ENCODE measurements around the gene BACE1-AS.
A peak's percentile ranks its signal among the peaks of the same experiment; 100 is the strongest.

The BACE1-AS gene

GRCh38 chr11:117279711-117280376 is 11.3 kb upstream of the BACE1-AS start:
- Mint-ChIP-seq H3K36me3 (ENCODE audit: low read depth) (peaks cover 18% of the 10 kb centered on the region), H3K4me1 (ENCODE audit: low read depth) (peaks cover 8% of the 10 kb centered on the region), H3K9me3 (no peaks in the 10 kb centered on the region), H3K27ac (peak overlapping the region; percentile 74), H3K27me3 (ENCODE audit: low read depth) (no peaks in the 10 kb centered on the region), H3K4me3 (peak overlapping the region; percentile 43)

DNA sequence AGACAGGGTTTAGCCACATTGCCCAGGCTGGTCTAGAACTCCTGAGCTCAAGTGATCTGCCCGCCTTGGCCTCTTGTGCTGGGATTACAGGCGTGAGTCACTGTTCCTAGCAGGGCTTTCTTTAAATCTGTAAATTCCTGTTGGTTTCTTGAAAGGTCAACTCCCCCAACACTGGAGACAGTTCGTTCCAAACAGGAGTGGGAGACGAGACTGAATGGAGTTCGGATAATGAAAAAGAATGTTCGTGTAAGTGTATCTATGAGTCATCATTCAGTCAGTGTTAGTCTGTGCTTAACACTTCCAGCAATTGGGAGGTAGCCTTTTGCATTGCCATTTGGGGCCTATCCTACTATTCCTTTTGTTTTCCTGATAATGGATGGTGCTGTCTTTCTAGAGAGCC is 10.0 kb upstream of the BACE1-AS start:
- Mint-ChIP-seq H3K4me3 (no peak overlapping the region), H3K9me3 (no peaks in the 10 kb centered on the region), H3K4me1 (ENCODE audit: low read depth) (peaks cover 8% of the 10 kb centered on the region), H3K27me3 (ENCODE audit: low read depth) (no peaks in the 10 kb centered on the region), H3K27ac (no peak overlapping the region), H3K36me3 (ENCODE audit: low read depth) (peaks cover 15% of the 10 kb centered on the region)

- Mint-ChIP-seq H3K27ac (no peak overlapping the region), H3K9me3 (no peaks in the 10 kb centered on the region), H3K27me3 (ENCODE audit: low read depth) (no peaks in the 10 kb centered on the region), H3K4me1 (ENCODE audit: low read depth) (peaks cover 8% of the 10 kb centered on the region), H3K4me3 (no peak overlapping the region), H3K36me3 (ENCODE audit: low read depth) (peaks cover 16% of the 10 kb centered on the region)
Observed at GRCh38 chr11:117281869-117282268, 9.3 kb upstream of the BACE1-AS start.

DNA sequence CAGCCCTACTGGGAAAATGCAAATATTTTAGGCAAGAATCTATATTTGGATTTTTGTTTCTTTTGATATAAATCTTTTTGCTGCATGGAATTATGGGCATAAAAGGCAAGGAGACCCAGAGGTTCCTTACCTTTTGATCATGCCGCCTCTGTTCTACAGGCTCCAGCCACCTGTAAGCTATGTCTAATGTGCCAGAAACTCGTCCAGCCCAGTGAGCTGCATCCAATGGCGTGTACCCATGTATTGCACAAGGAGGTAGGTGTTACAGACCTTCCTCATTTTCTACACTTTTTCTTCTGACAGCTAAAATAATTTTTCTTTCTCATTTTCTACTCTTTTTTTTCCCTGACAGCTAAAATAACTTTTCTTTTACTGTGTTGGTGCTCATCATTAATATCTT is 8.2 kb upstream of the BACE1-AS start:
- Mint-ChIP-seq H3K27ac (no peak overlapping the region), H3K4me3 (no peak overlapping the region), H3K27me3 (ENCODE audit: low read depth) (no peaks in the 10 kb centered on the region), H3K36me3 (ENCODE audit: low read depth) (peaks cover 16% of the 10 kb centered on the region), H3K4me1 (ENCODE audit: low read depth) (peaks cover 8% of the 10 kb centered on the region), H3K9me3 (no peaks in the 10 kb centered on the region)

- H3K4me3 Mint-ChIP-seq = no peak overlapping the region
- peaks cover 16% of the 10 kb centered on the region for H3K36me3 Mint-ChIP-seq (ENCODE audit: low read depth)
- no peaks in the 10 kb centered on the region for H3K9me3 Mint-ChIP-seq
- H3K4me1 Mint-ChIP-seq (ENCODE audit: low read depth) = peaks cover 8% of the 10 kb centered on the region
- H3K27me3 Mint-ChIP-seq (ENCODE audit: low read depth) = no peaks in the 10 kb centered on the region
- no peak overlapping the region for H3K27ac Mint-ChIP-seq
Observed at GRCh38 chr11:117284053-117284452, 7.1 kb upstream of the BACE1-AS start.

- no peaks in the 10 kb centered on the region for H3K4me1 Mint-ChIP-seq (ENCODE audit: low read depth)
- H3K27ac Mint-ChIP-seq = no peak overlapping the region
- no peak overlapping the region for H3K4me3 Mint-ChIP-seq
- H3K36me3 Mint-ChIP-seq (ENCODE audit: low read depth) = peaks cover 16% of the 10 kb centered on the region
- no peaks in the 10 kb centered on the region for H3K9me3 Mint-ChIP-seq
- H3K27me3 Mint-ChIP-seq (ENCODE audit: low read depth) = no peaks in the 10 kb centered on the region
Observed at GRCh38 chr11:117286588-117286987, 4.6 kb upstream of the BACE1-AS start.

GRCh38 chr11:117287668-117288067 is 3.5 kb upstream of the BACE1-AS start:
- Mint-ChIP-seq H3K9me3 (no peaks in the 10 kb centered on the region), H3K4me1 (ENCODE audit: low read depth) (no peaks in the 10 kb centered on the region), H3K27me3 (ENCODE audit: low read depth) (no peaks in the 10 kb centered on the region), H3K4me3 (no peak overlapping the region), H3K36me3 (ENCODE audit: low read depth) (peaks cover 6% of the 10 kb centered on the region), H3K27ac (no peak overlapping the region)

GRCh38 chr11:117289795-117290194 is 1.4 kb upstream of the BACE1-AS start:
- Mint-ChIP-seq H3K9me3 (no peaks in the 10 kb centered on the region), H3K4me1 (ENCODE audit: low read depth) (no peaks in the 10 kb centered on the region), H3K36me3 (ENCODE audit: low read depth) (peaks cover 4% of the 10 kb centered on the region), H3K27ac (no peak overlapping the region), H3K4me3 (no peak overlapping the region), H3K27me3 (ENCODE audit: low read depth) (no peaks in the 10 kb centered on the region)

GRCh38 chr11:117292616-117293015 is 1.5 kb downstream of the BACE1-AS start:
- Mint-ChIP-seq H3K36me3 (ENCODE audit: low read depth) (no peaks in the 10 kb centered on the region), H3K27ac (no peak overlapping the region), H3K27me3 (ENCODE audit: low read depth) (no peaks in the 10 kb centered on the region), H3K4me3 (no peak overlapping the region), H3K9me3 (no peaks in the 10 kb centered on the region), H3K4me1 (ENCODE audit: low read depth) (no peaks in the 10 kb centered on the region)

DNA sequence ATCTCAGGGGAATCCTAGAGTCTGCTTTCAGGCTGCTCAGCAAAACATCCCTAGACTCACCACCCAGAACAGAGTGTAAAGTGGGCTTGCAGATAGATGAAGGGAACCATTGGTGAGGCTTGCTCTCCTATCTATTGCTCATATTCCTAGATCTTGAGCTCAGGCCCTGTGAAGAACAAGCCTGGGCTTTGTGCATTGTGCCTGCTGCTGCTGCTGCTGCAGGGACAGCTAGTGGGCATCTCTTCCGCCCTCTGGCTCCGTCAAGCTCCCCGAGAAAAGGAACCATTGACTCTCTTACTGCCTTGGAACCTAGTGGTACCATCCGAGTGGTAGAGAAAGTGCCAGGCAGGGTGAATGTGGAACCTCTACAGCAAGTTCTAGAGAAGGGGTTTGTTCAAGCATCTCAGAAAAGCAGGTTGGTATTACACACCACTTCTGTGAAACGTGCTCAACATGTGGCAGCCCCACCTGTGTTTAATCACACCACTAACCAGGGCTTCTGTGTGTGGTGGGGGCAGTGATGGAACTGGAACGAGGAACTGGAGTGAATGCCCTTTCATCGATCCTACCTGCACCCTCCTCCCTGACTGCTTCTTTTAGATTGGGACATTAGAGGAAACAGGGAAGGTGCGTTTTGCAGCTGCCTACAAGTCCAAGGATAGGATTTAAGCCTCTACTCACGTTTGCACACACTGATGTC is 4.4 kb downstream of the BACE1-AS start:
- H3K36me3 Mint-ChIP-seq (ENCODE audit: low read depth) = no peaks in the 10 kb centered on the region
- H3K27me3 Mint-ChIP-seq (ENCODE audit: low read depth) = no peaks in the 10 kb centered on the region
- no peak overlapping the region for H3K27ac Mint-ChIP-seq
- H3K4me1 Mint-ChIP-seq (ENCODE audit: low read depth) = no peaks in the 10 kb centered on the region
- H3K4me3 Mint-ChIP-seq = no peak overlapping the region
- no peaks in the 10 kb centered on the region for H3K9me3 Mint-ChIP-seq

GRCh38 chr11:117296881-117297280 is 5.7 kb downstream of the BACE1-AS start:
- H3K36me3 Mint-ChIP-seq (ENCODE audit: low read depth) = no peaks in the 10 kb centered on the region
- no peak overlapping the region for H3K27ac Mint-ChIP-seq
- H3K4me3 Mint-ChIP-seq = no peak overlapping the region
- H3K27me3 Mint-ChIP-seq (ENCODE audit: low read depth) = no peaks in the 10 kb centered on the region
- H3K4me1 Mint-ChIP-seq (ENCODE audit: low read depth) = no peaks in the 10 kb centered on the region
- H3K9me3 Mint-ChIP-seq = no peaks in the 10 kb centered on the region

GRCh38 chr11:117298195-117298594 is 7.0 kb downstream of the BACE1-AS start:
- Mint-ChIP-seq H3K4me3 (no peak overlapping the region), H3K27ac (no peak overlapping the region), H3K4me1 (ENCODE audit: low read depth) (no peaks in the 10 kb centered on the region), H3K36me3 (ENCODE audit: low read depth) (no peaks in the 10 kb centered on the region), H3K9me3 (no peaks in the 10 kb centered on the region), H3K27me3 (ENCODE audit: low read depth) (no peaks in the 10 kb centered on the region)

- Mint-ChIP-seq H3K4me3 (no peak overlapping the region), H3K4me1 (ENCODE audit: low read depth) (no peaks in the 10 kb centered on the region), H3K9me3 (no peaks in the 10 kb centered on the region), H3K27ac (no peak overlapping the region), H3K27me3 (ENCODE audit: low read depth) (peaks cover 3% of the 10 kb centered on the region), H3K36me3 (ENCODE audit: low read depth) (no peaks in the 10 kb centered on the region)
Observed at GRCh38 chr11:117299351-117300282, 8.5 kb downstream of the BACE1-AS start.

- H3K4me3 Mint-ChIP-seq = no peak overlapping the region
- H3K36me3 Mint-ChIP-seq (ENCODE audit: low read depth) = no peaks in the 10 kb centered on the region
- H3K27ac Mint-ChIP-seq = no peak overlapping the region
- no peaks in the 10 kb centered on the region for H3K4me1 Mint-ChIP-seq (ENCODE audit: low read depth)
- no peaks in the 10 kb centered on the region for H3K9me3 Mint-ChIP-seq
- H3K27me3 Mint-ChIP-seq (ENCODE audit: low read depth) = peaks cover 3% of the 10 kb centered on the region
Observed at GRCh38 chr11:117300283-117300663, 9.1 kb downstream of the BACE1-AS start.

DNA sequence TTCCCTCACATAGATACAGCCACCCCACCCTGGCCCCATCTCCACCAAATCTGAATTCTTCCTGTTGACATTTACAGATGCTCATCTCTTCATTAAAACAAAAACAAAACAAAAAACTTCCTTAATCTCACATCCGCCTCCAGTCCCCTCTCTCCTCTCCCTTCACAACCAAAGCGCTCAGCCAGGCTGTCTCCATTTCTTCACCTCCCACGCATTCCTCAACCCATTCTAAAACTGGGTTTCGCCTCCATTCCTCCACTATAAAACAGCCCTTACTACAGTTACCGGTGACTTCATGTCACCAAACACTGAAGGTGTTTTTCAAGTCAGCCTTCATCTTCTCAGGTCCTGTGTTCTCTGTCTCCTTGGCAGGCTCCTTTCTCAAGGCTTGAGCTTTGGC is 9.6 kb downstream of the BACE1-AS start:
- no peaks in the 10 kb centered on the region for H3K9me3 Mint-ChIP-seq
- no peak overlapping the region for H3K27ac Mint-ChIP-seq
- no peaks in the 10 kb centered on the region for H3K36me3 Mint-ChIP-seq (ENCODE audit: low read depth)
- peaks cover 3% of the 10 kb centered on the region for H3K27me3 Mint-ChIP-seq (ENCODE audit: low read depth)
- H3K4me3 Mint-ChIP-seq = no peak overlapping the region
- no peaks in the 10 kb centered on the region for H3K4me1 Mint-ChIP-seq (ENCODE audit: low read depth)

Data from T-helper 1 cell treated with Interleukin-12 subunit alpha and Interleukin-12 subunit beta and Interleukin-4 antibody, amounts not matched to agents 30 μg/mL and 1 μg/mL, for 36 hours (primary cell).